IPS-NIHi11 (cell line): ENCODE measurements around the gene CUL4A.
"Not testable (repeated sequence)": the region's sequence is repeated elsewhere in the genome, so short reads cannot be mapped to it uniquely, and the experiment has no call there.

Experiments
- DNase-seq: peaks from one replicate; pipeline ENCODE4 v3.0.0; 2012; ENCODE audit warnings: mixed read lengths, low spot score

Gene CUL4A

DNA sequence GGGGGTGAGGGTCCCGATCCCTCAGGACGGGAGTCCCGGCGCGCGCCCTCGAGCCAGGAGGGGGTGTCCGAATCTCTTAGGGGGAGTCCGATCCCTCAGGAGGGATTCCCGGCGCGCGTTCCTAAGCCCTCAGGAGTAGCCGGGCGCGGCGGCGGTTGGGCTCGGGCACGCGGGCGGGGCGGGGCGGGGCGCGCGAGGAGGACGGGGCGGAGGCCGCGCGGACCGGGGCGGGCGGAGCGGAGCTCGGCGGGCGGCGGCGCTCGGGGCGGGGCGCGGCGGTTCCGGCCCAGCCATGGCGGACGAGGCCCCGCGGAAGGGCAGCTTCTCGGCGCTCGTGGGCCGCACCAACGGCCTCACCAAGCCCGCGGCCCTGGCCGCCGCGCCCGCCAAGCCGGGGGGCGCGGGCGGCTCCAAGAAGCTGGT is at the start of gene CUL4A:
CUL4A (plus strand) TSS at position 278 of the 423 bp plus-strand sequence; CDS start at position 293, 15 bp downstream.
- DNase-seq = peak; percentile 87

DNA sequence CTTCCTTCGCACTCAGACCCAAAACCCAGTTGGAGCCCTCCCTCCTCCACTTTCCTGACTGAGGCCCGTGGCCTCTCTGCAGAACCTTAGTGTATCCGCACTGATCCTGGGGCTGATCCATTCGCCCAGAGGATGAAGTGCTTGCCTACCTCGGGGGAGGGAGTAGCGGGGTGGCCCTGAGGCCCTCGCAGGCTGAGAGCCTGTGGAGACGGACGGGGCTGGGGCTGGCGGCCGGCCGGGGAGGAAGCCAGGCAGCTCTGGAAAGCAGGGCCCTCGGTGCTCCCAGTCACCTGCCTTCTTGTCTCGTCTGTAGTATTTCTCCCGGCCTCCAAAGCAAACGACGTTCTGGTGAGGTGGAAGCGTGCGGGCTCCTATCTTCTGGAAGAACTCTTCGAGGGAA is 49.7 kb upstream of the CUL4A start:
- no peak for DNase-seq

DNA sequence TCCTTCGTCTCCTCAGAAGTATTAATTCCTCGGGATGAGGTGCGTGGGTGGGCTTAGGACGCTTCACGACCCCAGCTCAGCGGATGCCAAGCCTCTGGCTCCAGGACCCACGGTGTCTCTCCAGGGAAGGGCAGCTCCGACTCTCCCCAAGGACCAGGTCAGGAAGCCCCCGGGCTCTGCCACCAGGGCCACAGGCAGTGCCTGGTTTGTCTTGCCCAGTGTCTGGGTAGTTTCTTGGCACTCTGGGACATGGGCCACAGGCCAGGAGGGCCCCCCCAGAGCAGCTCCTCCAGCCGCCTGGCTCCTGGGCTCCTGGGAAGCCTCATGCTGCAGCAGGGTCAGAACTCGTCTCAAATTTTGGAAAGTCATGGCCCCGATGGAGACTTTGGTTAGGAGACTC is 48.4 kb upstream of the CUL4A start:
- no peak for DNase-seq

DNA sequence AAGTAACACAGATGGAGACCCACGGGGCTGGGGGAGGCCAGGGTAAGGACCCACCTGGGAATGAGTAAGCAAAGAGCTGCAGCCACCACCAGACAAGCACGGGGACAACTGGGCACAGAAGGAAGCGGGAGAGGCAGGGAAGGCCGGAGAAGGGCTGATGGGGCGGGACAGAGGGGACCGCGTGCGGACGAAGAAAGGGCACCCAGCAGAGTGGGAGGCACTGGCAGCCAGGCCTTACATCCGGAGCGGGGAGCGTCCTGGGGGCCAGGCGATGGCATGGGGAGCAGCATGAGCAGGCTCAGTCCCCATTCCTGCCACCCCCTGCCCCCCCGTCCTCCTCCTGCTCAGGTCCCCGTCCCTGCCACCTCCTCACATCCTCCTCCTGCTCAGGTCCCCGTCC is 48.0 kb upstream of the CUL4A start:
- no peak for DNase-seq

DNA sequence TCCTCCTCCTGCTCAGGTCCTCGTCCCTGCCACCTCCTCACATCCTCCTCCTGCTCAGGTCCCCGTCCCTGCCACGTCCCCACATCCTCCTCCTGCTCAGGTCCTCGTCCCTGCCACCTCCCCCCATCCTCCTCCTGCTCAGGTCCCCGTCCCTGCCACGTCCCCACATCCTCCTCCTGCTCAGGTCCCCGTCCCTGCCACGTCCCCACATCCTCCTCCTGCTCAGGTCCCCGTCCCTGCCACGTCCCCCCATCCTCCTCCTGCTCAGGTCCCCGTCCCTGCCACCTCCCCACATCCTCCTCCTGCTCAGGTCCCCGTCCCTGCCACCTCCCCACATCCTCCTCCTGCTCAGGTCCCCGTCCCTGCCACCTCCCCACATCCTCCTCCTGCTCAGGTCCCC is 47.4 kb upstream of the CUL4A start:
- not testable (repeated sequence) for DNase-seq

DNA sequence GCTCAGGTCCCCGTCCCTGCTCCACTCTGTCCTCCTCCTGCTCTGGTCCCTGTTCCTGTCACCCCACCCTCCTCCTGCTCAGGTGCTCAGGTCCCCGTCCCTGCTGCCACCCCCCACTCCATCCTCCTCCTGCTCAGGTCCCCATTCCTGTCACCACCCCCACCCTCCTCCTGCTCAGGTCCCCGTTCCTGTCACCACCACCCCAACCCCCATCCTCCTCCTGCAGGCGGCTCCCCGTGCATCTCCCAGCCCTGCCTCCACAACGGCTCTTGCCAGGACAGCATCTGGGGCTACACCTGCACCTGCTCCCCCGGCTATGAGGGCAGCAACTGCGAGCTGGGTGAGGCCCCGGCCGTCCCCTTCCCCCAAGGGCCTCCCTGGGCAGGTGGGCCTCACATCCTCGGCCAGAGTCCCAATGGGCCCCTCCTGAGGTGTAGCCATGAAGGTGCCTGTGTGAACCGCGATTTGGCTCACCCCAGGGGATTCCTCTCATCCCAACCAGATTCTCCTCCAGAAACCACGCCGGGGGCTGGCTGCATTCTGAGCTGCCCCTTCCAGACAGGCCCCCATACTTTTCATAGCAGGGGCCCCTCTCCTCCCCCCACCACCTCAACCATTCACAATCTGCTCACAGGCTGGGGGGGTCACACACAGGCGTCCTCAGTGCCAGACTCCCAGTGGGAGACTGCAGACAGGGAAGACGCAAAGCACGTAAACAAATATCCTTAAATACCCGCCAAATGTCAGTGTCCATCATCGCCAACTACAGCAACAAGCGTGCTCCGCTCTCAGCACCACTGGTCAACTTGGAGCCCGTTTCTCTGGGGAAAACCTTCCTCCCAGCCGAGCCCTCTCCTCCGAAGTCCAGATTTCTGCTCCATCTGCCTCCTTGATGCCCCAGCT is 46.4 kb upstream of the CUL4A start:
- DNase-seq = no peak

DNA sequence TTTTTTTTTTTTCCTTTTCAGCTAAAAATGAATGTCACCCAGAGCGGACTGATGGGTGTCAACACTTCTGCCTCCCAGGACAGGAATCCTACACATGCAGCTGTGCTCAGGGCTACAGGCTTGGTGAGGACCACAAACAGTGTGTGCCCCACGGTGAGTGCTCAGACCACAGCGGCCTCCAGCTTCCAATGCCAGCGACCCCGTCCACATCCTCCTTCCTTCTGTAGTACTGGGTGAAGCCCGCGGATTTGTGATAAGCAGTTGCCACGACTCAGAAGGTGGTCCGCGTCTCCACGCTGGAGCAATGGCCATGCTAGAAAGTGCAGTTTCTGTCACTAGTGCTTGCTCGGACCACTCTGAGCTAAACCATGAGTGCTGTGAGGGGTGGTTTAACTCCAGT is 44.9 kb upstream of the CUL4A start:
- no peak for DNase-seq

DNA sequence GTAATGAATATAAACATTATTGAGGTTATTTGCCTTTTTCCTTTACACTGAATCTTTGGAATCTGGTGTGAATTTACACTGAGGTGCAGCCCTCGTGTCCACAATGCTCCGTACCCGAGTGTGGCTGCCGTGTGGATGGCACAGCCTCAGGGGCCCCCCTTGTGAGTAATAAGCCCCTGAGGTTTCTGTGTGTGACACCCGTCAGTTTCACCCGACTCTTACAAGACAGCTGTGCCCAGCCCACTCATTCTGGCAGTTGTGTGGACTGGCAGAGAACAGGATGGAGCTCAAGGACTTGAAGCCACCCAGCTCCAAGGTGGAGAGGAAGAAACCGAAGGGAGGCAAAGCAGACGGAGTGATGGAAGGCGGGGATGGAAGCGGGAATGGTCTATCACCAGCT is 43.1 kb upstream of the CUL4A start:
- DNase-seq = no peak

DNA sequence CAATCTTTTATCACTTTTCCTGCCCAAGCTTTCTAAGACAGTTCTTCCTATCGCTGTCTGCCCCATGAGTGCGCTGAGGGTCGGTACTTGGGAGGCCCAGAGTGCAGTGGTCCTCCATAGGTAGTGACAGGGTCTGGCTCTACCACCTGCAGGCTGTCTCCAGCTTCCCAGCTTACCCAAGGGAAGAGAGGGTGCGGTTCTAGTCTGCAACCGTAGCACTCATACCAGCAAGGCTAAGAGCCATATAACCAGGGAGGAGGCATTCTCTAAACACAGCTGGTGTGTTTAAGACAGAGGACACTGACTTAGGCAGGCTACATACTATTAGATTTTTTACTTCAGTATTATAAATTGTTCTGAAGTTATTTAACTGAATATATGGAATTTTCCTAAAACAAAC is 42.7 kb upstream of the CUL4A start:
- DNase-seq = no peak

DNA sequence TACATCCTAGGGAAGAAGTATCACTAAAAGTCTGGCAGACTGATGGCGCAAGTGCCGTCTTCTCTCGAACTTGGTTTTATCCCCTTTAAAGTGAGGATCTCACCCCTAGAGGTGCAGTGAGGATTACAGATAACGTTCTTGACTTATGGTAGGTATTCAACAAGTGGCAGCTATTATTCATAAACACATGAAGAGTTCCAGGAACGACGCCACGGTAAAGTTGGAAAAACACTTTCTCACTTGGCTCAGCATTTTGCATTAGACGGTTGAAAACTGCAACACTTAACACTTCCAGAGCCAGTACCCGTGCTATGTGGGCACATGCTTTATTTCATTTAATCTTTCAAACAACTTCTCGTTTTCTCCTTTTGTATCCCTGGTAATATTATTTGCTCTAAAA is 42.3 kb upstream of the CUL4A start:
- no peak for DNase-seq

DNA sequence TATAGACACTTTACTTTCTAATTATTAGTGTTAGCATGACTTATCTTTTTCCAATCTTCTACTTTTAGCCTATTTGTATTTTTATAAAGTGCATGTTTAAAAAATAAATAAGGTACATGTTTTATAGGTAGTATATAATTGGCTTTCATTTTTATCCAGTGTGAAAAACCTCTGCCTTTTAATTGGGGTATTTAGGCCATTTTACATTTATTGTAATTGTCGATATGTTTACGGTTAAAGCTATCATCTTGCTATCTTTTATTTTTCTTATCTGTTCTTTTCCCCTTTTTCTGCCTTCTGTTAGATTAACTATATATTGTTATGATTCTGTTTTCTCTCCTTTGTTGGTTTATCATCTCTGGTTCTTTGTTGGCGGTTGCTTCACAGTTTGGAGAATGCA is 41.8 kb upstream of the CUL4A start:
- no peak for DNase-seq

DNA sequence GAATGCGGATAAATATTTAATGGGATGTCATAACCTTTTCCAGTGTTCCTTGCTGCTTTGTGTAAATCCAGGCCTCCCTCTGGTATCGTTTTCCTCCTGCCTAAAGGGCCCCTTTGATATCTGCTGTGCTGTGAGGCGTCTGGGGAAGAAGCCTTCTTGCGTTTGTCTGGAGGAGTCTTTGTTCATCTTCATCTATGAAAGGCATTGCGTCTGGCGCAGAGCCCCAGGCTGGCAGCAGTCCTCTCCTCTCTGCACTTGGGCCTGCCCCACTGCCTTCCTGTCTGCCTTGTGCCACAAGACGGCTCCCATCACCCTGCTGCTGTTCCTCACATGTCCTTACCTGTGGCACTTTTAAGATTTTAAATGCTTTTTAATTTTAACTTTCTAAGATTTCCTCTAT is 41.2 kb upstream of the CUL4A start:
- DNase-seq = no peak

DNA sequence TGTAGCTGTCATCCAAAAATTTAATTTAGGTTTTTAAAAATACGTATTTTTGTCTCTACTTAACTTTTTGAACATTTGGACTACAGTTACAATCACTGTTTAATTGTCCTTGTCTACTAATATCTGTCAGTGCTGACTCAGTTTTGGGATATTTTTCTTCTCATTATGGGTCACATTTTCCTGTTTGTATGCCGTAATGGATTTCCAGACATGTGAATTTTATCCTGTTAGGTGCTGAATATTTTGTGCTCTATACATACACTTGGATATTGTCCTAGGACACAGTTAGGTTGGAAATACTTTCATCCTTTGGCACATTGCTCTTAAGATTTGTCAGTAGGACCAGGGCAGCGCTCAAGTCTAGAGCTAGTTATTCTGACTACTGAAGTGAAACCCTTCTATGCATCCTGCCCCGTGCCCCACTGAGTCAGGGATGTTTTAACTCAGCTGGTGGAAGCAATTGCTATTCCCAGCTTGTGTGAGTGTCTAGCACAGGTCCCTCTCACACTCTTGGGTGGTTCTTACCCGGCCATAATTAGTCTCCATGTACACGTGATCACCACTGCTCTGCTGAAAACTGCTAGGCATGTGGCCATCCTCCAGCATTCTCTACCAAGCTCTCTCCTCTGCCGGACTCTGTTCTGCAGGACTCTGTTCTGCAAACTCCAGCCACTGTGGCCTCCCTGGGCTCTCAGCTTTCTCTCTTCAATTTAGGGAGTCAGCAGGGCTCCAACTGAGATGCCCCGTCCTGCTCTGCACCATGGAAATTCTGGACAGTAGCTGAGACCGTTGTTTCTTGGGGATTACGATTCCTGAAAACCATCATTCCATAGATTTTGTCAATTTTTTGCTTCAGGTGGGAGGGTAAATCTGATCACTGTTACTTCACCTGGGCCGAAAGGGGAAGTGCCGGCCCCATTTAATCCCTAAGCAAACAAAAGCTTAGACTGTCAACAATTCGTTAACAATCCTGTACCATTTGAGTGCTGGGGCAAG is 39.8 kb upstream of the CUL4A start:
- DNase-seq = no peak

DNA sequence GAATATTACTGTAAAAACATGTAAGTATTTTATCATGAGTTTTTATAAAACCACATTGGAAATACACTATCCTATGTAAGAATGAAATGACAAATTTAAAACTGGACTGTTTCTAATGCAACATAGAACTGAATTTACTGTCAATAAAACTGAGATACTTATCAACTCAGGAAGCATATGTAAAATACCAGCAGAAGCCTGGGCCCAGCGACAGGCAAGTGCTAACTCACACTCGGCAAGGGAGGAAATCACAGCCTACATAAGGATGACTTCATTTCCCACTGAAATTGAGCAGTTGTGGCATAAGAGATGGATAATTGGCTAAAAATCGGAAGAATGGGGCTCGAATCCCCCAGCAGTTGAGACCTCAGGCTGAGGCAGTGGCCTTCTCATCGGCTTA is 38.9 kb upstream of the CUL4A start:
- no peak for DNase-seq

DNA sequence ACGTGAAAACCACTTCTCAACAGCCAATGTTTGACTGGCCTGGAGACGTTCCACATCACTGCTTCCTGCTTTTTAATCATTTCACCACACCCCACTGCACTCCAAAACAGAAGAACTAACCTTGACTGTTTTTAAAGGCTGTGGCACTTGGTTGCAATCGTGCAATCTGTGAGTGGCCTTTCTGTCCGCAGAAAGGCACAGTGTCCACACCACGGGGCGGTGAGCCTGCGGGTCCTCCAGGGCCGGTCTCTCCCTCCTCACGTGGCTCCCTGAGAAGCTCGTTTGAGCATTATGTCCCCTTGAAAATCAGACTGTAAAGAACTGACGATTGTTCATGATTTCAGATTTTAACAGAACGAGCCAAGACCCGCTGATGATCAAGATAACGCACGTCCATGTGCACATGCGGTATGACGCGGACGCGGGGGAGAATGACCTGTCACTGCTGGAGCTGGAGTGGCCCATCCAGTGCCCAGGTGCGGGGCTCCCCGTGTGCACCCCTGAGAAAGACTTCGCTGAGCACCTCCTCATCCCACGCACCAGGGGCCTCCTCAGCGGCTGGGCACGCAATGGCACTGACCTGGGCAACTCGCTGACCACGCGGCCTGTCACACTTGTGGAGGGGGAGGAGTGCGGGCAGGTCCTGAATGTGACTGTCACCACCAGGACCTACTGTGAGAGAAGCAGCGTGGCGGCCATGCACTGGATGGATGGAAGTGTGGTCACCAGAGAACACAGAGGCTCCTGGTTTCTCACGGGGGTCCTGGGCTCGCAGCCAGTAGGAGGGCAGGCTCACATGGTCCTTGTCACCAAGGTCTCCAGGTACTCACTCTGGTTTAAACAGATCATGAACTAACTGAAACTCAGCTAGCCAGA is 37.9 kb upstream of the CUL4A start:
- DNase-seq = no peak

DNA sequence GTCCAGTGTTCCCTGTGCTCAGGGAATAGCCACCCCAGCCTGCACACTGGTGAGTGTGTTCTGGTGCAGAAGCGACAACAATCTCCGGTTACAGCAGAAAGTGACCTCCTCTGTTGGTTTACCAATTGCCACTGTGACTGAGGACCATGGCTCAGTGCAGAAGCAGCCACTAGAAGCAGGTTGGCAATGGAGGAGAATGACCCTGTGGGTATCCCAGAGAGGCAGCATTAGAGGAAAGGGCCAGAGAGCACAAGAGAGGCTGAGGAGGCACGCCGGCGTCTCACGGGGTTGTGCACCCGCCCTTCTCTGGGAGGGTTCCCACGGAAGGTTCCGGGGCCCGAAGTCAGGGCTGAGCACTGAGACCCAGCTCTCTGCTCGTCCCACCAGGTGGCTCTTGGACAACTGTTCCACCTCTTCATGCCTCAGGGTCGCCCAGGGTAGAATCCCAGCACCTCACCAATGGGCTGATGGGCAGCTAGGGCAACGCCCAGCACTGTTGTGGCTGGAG is 36.9 kb upstream of the CUL4A start:
- DNase-seq = no peak

DNA sequence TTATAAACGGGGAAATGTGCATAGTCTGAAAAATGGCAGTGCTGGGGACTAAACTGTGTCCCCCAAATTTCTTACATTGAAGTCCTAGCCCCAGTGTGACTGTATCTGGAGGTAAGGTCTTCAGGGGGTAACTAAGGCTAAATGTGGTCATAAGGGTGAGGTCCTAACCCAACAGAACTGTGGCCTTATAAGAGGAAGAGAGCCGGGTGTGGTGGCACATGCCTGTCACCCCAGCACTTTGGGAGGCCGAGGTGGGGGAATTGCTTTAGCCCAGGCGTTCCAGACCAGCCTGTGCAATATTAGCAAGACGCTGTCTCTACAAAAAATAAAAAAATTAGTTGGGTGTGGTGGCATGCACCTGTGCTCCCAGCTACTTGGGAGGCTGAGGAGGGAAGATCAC is 33.1 kb upstream of the CUL4A start:
- no peak for DNase-seq

DNA sequence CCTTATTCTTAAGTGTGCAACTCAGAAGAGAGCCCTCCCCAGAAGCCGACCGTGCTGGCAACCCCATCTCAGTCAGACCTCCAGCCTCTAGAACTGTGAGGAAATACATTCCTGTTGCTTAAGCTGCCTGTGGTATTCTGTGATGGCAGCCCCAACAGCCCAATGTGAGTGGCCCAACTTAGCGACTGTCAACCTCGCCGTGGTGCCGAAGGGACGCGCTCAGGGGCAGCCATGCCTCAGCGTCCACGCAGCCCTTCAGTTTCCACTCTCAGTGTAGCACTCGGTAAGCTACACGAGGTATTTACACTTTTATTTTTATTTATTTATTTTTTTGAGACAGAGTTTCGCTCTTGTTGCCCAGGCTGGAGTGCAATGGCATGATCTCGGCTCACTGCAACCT is 32.6 kb upstream of the CUL4A start:
- DNase-seq = no peak

DNA sequence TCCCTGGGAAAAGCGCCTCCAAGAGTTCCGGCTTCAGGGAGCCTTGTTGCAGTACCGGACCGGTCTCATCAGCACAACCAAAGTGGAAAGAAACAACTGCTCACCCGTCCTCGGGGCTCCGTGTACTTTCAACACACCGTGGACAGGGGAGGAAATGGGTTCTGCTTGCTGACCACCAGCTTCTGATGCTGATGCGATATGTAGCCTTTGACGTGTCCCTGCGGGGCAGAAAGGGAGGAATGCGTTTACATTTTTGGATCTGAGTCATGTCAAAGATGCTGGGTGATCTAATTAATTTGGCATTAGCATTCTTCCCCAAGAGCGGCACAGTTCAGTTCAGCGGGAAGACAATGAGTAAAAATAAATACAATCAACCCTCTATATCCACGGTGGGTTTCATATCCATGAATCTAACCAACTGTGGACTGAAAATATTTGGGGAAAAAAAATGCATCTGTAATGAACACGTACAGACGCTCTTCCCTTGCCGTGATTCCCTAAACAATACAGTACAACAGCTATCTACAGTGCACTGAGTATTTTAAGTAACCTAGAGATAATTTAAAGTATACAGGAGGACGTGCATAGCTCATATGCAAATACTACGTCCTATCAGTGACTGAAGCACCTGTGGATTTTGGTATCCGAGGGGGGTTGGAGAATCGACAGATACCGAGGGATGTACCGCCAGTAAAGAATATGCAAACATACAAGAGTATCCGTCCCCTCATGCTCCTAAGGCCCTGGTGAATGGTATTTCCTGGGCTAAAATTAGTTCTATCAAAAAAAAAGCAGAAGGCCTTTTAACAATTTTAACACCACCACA is 31.1 kb upstream of the CUL4A start:
- no peak for DNase-seq

DNA sequence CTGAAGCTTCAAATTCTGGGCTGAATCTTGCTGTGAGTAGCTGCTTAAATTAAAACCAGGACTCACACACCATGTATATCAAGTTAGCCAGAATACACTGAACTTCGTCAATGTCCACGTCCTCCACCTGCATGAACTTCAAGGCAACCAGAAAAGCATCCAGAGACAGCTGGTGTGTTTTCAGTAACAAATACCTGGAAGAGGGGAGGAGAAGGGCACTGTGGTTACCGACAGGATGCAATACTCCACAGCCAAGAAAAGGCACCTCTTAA is 30.6 kb upstream of the CUL4A start:
- DNase-seq = no peak
